Aorta (tissue), 5 donors: Measurements from ENCODE around the gene KCNIP3. TPM values are rescaled to one million over a fixed set of nuclear protein-coding genes. Genes with fewer than 3 reads are reported as not detected.

Experiments used
- ATAC-seq: fragments of 200-7000 bp; cut with Tn5 transposase; one replicate; pipeline ENCODE4 v1.9.1; 2022; ENCODE audit warnings: moderate library complexity; ENCODE audit not compliant: low FRiP score
- DNase-seq, 2 donors: peaks; one replicate each; pipeline ENCODE4 v3.0.0-alpha.2; 2020
- H3K27ac ChIP-seq, 2 donors: one replicate each; pipeline ENCODE4 v1.5.1; 2013; ENCODE audit warnings: low read length in 2 of 2, mild to moderate bottlenecking in 2 of 2, moderate library complexity in 2 of 2, control low read depth in 1 of 2, inconsistent platforms in 1 of 2, low read depth in 1 of 2
- H3K27me3 ChIP-seq, 2 donors: one replicate each; pipeline ENCODE4 v1.6.1; 2013; ENCODE audit warnings: control low read depth in 1 of 2, low read length in 1 of 2, mild to moderate bottlenecking in 1 of 2, moderate library complexity in 1 of 2; ENCODE audit not compliant: insufficient read depth in 2 of 2, control insufficient read depth in 1 of 2
- H3K36me3 ChIP-seq, 2 donors: one replicate each; pipeline ENCODE4 v1.6.1; 2013; ENCODE audit warnings: control low read depth in 1 of 2, low read length in 1 of 2, mild to moderate bottlenecking in 1 of 2; ENCODE audit not compliant: insufficient read depth in 2 of 2, control insufficient read depth in 1 of 2
- H3K4me1 ChIP-seq, 2 donors: one replicate each; pipeline ENCODE4 v1.6.1; 2013; ENCODE audit warnings: low read length in 2 of 2, control low read depth in 1 of 2, mild to moderate bottlenecking in 1 of 2, moderate library complexity in 1 of 2; ENCODE audit not compliant: insufficient read depth in 2 of 2, control insufficient read depth in 1 of 2
- H3K4me3 ChIP-seq, 2 donors: one replicate each; pipeline ENCODE4 v1.5.1; 2013; ENCODE audit warnings: low read length in 2 of 2, control low read depth in 1 of 2, mild to moderate bottlenecking in 1 of 2
- H3K9me3 ChIP-seq: one replicate; pipeline ENCODE4 v1.6.1; 2013; ENCODE audit warnings: mild to moderate bottlenecking, low read length; ENCODE audit not compliant: control insufficient read depth
- WGBS, 2 donors: extraction: QIAGEN DNeasy Blood & Tissue Kit; methylation state at CpG; one replicate each; pipeline ENCODE4 v1.1.7; 2013; 5-methylcytosine and 5-hydroxymethylcytosine counted together
- intact Hi-C, 2 donors: fragments of 100-400 bp; cut with DNase I; formaldehyde crosslinking; loops; one replicate each; pipeline versions ENCODE4 v1.14.2 to v1.15.0; 2022
- polyA plus RNA-seq, 2 donors: library from polyadenylated mRNA; stranded (reverse); fragments of 200-250 nt; gene quantifications; one replicate each; pipeline ENCODE4 v1.2.3, GENCODE V29; 2013
- total RNA-seq, 2 donors: library from RNA; stranded (reverse); fragmentation: NEBNext Ultra II Directional; extraction: Animal tissue kit (Norgen Biotek cat#: 25700); gene quantifications; one replicate each; pipeline ENCODE4 v1.2.1, GENCODE V29; 2021
- donor health status: healthy with polysubstance abuse.
- donor health status: Bipolar disorder and iron deficiency.
- donor health status: DM: no; HTN: no; CAD: no.
- donor health status: DM: no; HTN: no; CAD: no.
- donor health status: DM: yes; HTN: yes; CAD: no.

The KCNIP3 gene
- total and polyA plus RNA-seq, 4 donors: 2.9 to 10.7 (median 7.7) TPM

DNA sequence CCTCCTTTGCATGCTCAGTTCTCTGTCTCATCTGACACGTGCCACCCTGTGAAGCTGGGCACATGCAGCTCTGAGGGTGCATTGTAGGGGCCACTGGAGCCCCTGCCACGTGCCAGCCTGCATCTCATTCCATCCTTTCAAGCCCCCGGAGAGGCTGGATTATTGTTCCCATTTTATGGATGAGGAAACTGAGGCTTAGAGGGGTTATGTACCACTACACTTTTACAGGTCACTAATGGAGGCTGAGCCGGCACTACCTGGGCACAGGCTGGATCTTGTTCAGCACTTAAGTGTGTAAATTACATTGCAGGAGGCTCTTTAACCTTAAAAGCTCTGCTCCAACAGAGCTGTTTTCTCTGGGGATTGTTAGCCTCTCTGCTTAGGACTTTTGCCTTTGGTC, 47.5 kb downstream of the KCNIP3 start:
- 96 to 98% methylated on average over 4 of the region's 4 CpGs for WGBS, 2 donors
- Histone ChIP-seq H3K36me3 (no peaks in the 10 kb centered on the region), H3K27me3 (no peaks in the 10 kb centered on the region), H3K4me1 (no peaks in the 10 kb centered on the region), H3K9me3 (no peaks in the 10 kb centered on the region), H3K27ac (no peak overlapping the region), H3K4me3 (no peak overlapping the region)
- ATAC-seq: no peak
- peak in 1 of 2 donors; percentile 34 for DNase-seq
- intact Hi-C loops: loop anchor here in 1 of 2 donors (1.0 kb wide), 1 partner anchor 58 kb away; the partner anchor contains the start of gene FAHD2A

DNA sequence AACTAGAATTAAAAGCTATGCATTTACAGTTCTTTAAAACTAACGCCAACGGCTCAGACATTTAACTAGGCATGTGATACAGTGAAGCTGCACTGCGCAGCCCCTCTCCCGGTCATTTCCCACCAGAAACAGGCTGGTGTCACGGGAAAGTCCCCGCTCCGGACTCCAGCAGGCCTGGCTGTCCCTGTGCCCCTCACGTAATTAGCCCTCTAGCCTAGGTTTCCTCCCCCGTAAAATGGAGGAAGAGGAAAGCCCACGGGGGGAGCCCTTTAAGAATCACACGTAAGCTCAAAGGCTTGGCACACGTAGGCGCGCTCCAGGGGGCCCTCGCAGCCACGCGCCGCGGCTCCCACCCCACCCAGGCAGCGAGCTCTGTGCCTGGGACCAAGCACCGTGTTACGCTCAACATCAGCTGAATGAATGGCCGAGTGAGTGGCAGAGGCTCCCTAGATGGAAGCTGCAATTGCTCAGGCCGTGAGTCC, 48.0 kb downstream of the KCNIP3 start:
- intact Hi-C loops: loop anchor here in 1 of 2 donors (1.0 kb wide), 1 partner anchor 57 kb away; the partner anchor contains the start of gene FAHD2A
- ATAC-seq: peak; percentile 10
- H3K27ac ChIP-seq: no peak overlapping the region

DNA sequence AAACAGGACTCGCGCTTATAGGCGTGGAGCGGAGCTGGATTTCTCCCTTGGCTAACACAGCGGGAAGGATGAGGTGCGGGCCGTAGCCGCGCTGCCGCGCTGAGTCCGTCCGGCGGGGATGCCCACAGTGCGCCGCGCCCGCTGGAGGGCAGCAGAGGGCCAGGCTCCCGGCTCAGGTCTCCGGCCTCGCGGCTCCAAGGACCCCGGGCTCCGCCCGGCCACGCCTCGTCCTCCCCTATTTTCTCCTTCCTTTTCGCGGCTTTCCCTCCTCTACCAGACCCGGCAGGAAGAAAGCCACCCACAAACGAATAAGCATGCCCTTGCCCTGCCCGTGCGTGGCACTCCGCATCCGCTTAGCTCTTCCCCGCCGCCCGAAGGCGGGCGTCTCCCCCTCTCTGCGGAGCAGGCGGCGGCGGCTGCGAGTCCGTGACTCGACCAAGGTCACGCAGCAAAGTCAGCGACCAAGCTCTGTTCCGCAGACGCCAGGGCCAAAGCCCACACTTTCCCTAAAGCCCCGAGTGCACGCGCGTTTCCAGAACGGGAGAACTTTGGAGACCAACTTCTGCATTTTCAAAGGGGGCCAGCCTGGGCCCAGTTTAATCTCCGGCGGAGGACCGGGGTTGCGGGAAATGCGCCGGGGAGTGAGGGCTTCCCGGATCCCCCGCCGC, 48.5 kb downstream of the KCNIP3 start:
- no peaks in the 10 kb centered on the region for H3K27me3 ChIP-seq
- no peaks in the 10 kb centered on the region for H3K9me3 ChIP-seq
- no peaks in the 10 kb centered on the region for H3K4me1 ChIP-seq
- peak overlapping the region; percentile 76 to 82 for H3K4me3 ChIP-seq
- H3K36me3 ChIP-seq: no peaks in the 10 kb centered on the region
- intact Hi-C loops: loop anchor here in 1 of 2 donors (1.0 kb wide), 1 partner anchor 57 kb away; the partner anchor contains the start of gene FAHD2A
- DNase-seq (peak; percentile 87 to 97), ATAC-seq (peak; percentile 93)
- peak overlapping the region in 1 of 2 donors; percentile 55 for H3K27ac ChIP-seq
- 0% methylated on average over 40 to 65 of the region's 65 CpGs for WGBS, 2 donors

More for the DNA sequence above, 48.0 kb downstream of the KCNIP3 start:
- no peak for DNase-seq
- 22 to 23% methylated on average over 24 of the region's 24 CpGs for WGBS, 2 donors
- Histone ChIP-seq H3K27me3 (no peaks in the 10 kb centered on the region), H3K4me3 (no peak overlapping the region), H3K9me3 (no peaks in the 10 kb centered on the region), H3K4me1 (no peaks in the 10 kb centered on the region), H3K36me3 (no peaks in the 10 kb centered on the region)

GRCh38 chr2:95346231-95346737, 49.1 kb downstream of the KCNIP3 start:
- peak overlapping the region; percentile 76 to 82 for H3K4me3 ChIP-seq
- H3K27me3 ChIP-seq: no peaks in the 10 kb centered on the region
- H3K9me3 ChIP-seq: no peaks in the 10 kb centered on the region
- no peak overlapping the region for H3K27ac ChIP-seq
- WGBS, 2 donors: 0 to 1% methylated on average over 28 to 88 of the region's 88 CpGs
- H3K4me1 ChIP-seq: no peaks in the 10 kb centered on the region
- DNase-seq (peak; percentile 74 to 92), ATAC-seq (peak; percentile 84)
- intact Hi-C loops: no loop called here
- H3K36me3 ChIP-seq: no peaks in the 10 kb centered on the region

GRCh38 chr2:95346738-95347671, 49.9 kb downstream of the KCNIP3 start:
- no peaks in the 10 kb centered on the region for H3K27me3 ChIP-seq
- ATAC-seq (no peak), DNase-seq (peak in 1 of 2 donors; percentile 81)
- no peak overlapping the region for H3K27ac ChIP-seq
- no peaks in the 10 kb centered on the region for H3K4me1 ChIP-seq
- intact Hi-C loops: no loop called here
- WGBS, 2 donors: 23 to 36% methylated on average over 43 to 78 of the region's 78 CpGs
- H3K4me3 ChIP-seq: peak overlapping the region; percentile 76 to 82
- no peaks in the 10 kb centered on the region for H3K36me3 ChIP-seq
- no peaks in the 10 kb centered on the region for H3K9me3 ChIP-seq

DNA sequence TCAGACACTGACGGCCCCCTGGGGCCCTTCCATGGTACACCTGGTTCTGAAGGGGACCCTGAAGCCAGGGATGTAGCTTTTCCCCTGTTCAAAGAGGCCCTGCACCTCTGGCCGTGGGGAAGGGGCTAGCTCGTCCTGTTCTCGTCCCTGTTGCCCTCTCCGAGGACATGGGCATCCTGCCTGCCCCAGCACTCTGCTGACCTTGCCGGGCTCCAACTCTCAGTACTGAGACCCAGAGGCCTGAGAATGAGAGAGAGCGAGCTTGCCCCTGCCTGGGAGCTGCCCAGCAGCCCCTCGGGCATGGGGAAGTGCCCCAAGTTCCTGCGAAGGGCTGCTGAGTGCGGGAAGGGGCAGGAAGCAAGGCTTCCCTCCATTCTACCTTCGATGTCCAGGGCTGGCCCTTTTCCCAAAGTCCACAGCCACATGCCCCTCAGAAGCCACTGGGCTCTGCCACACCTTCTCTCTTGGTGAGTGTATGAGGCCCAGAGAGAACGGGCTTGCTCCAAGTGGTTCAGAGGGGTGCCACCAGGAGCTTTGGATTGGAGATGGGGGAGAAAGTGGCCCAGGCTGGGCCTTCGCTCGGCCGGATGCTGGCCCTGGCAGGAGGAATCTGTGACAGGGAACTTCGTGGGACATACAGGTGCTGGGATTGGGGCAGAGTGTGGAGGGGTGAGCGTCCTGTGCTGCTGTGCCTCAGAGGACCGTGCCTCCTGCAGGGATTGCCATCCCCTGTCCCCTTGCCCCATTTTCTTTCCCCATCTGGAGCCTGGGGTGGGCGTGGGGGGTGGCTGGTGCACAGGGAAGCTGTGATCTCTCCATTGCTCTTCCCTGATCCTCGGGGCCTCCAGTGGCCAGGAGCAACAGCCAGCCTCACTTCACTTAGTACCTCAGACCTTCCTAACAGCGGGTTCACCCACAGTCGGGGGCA, 50.8 kb downstream of the KCNIP3 start:
- DNase-seq (peak in 1 of 2 donors; percentile 70), ATAC-seq (no peak)
- H3K4me1 ChIP-seq: no peaks in the 10 kb centered on the region
- H3K27ac ChIP-seq: no peak overlapping the region
- intact Hi-C loops: no loop called here
- H3K4me3 ChIP-seq: no peak overlapping the region
- no peaks in the 10 kb centered on the region for H3K27me3 ChIP-seq
- H3K9me3 ChIP-seq: no peaks in the 10 kb centered on the region
- 80 to 82% methylated on average over 22 of the region's 22 CpGs for WGBS, 2 donors
- no peaks in the 10 kb centered on the region for H3K36me3 ChIP-seq

GRCh38 chr2:95348609-95349567, 51.7 kb downstream of the KCNIP3 start:
- H3K27ac ChIP-seq: no peak overlapping the region
- no peaks in the 10 kb centered on the region for H3K4me1 ChIP-seq
- H3K27me3 ChIP-seq: no peaks in the 10 kb centered on the region
- no peak overlapping the region for H3K4me3 ChIP-seq
- ATAC-seq (no peak), DNase-seq (peak in 1 of 2 donors; percentile 65)
- no peaks in the 10 kb centered on the region for H3K36me3 ChIP-seq
- intact Hi-C loops: no loop called here
- H3K9me3 ChIP-seq: no peaks in the 10 kb centered on the region
- 65 to 68% methylated on average over 12 of the region's 12 CpGs for WGBS, 2 donors
